Cerebellar nuclear complex (tissue), 1 donor: Measurements from ENCODE around the gene SLC16A12.
"Not testable (repeated sequence)": the region's sequence is repeated elsewhere in the genome, so short reads cannot be mapped to it uniquely, and the experiment has no call there.

Source experiments
- DNase-seq, 2 experiments: peaks; one replicate each; lab custom pipeline; 2025; lab: John Stamatoyannopoulos, UW

The SLC16A12 gene

GRCh38 chr10:89547853-89548513 lies 12.6 kb upstream of the SLC16A12 start:
- DNase-seq, result no peak

- not testable (repeated sequence) for DNase-seq
These were observed 11.3 kb upstream of the SLC16A12 start for GRCh38 chr10:89546651-89547050.

GRCh38 chr10:89543841-89544240 lies 8.4 kb upstream of the SLC16A12 start:
- DNase-seq, result no peak

- DNase-seq, result no peak
These were observed 5.1 kb upstream of the SLC16A12 start for GRCh38 chr10:89540420-89540949.

GRCh38 chr10:89537364-89537763 lies 2.0 kb upstream of the SLC16A12 start:
- DNase-seq, result no peak

- no peak for DNase-seq
These were observed 590 bp upstream of the SLC16A12 start for GRCh38 chr10:89536013-89536354.

GRCh38 chr10:89534826-89535166 lies 598 bp downstream of the SLC16A12 start:
- DNase-seq, result no peak

- DNase-seq, result no peak
These were observed 2.9 kb downstream of the SLC16A12 start for GRCh38 chr10:89532476-89532875.

GRCh38 chr10:89531359-89531758 lies 4.0 kb downstream of the SLC16A12 start:
- no peak for DNase-seq

- DNase-seq, result not testable (repeated sequence)
These were observed 5.7 kb downstream of the SLC16A12 start for GRCh38 chr10:89529711-89530110.

GRCh38 chr10:89526358-89526757 lies 9.0 kb downstream of the SLC16A12 start:
- no peak for DNase-seq

- no peak for DNase-seq
These were observed 9.8 kb downstream of the SLC16A12 start for GRCh38 chr10:89525556-89525955.

- DNase-seq, result no peak
These were observed 11.1 kb downstream of the SLC16A12 start for GRCh38 chr10:89524279-89524678.

GRCh38 chr10:89523274-89523673 lies 12.1 kb downstream of the SLC16A12 start:
- no peak for DNase-seq

GRCh38 chr10:89522463-89522862 lies 12.9 kb downstream of the SLC16A12 start:
- DNase-seq, result no peak

GRCh38 chr10:89521368-89521767 lies 14.0 kb downstream of the SLC16A12 start:
- no peak for DNase-seq

- no peak for DNase-seq
These were observed 14.7 kb downstream of the SLC16A12 start for GRCh38 chr10:89520706-89521105.

GRCh38 chr10:89518876-89519842 lies 16.2 kb downstream of the SLC16A12 start:
- no peak for DNase-seq

- DNase-seq, result no peak
These were observed 17.3 kb downstream of the SLC16A12 start for GRCh38 chr10:89518108-89518507.

GRCh38 chr10:89516149-89516832 lies 19.1 kb downstream of the SLC16A12 start:
- DNase-seq, result no peak

GRCh38 chr10:89515031-89515841 lies 20.2 kb downstream of the SLC16A12 start:
- no peak for DNase-seq

- no peak for DNase-seq
These were observed 22.2 kb downstream of the SLC16A12 start for GRCh38 chr10:89513206-89513605.
